NCI-H2171 (cell line): ENCODE data around the gene FAM149A.

Source experiments
- DNase-seq: peaks from one replicate; lab custom pipeline; 2025; lab: John Stamatoyannopoulos, UW

FAM149A gene

GRCh38 chr4:186158966-186159365 lies 54.5 kb downstream of the FAM149A start:
- no peak for DNase-seq

GRCh38 chr4:186159613-186160012 lies 55.1 kb downstream of the FAM149A start:
- no peak for DNase-seq

- no peak for DNase-seq
Measured at GRCh38 chr4:186161138-186161537, 56.6 kb downstream of the FAM149A start.

- DNase-seq: no peak
Measured at GRCh38 chr4:186166852-186167512, 62.5 kb downstream of the FAM149A start.

- DNase-seq: no peak
Measured at GRCh38 chr4:186167605-186168004, 63.1 kb downstream of the FAM149A start.

- DNase-seq: no peak
Measured at GRCh38 chr4:186168750-186169149, 64.2 kb downstream of the FAM149A start.

- no peak for DNase-seq
Measured at GRCh38 chr4:186169333-186169944, 64.9 kb downstream of the FAM149A start.

GRCh38 chr4:186169945-186170802 lies 65.7 kb downstream of the FAM149A start:
- DNase-seq: no peak

GRCh38 chr4:186170966-186171365 lies 66.5 kb downstream of the FAM149A start:
- DNase-seq: no peak

GRCh38 chr4:186172546-186172945 lies 68.0 kb downstream of the FAM149A start:
- DNase-seq: no peak

GRCh38 chr4:186188107-186188506 lies 83.6 kb downstream of the FAM149A start:
- no peak for DNase-seq

- DNase-seq: no peak
Measured at GRCh38 chr4:186189656-186190055, 85.2 kb downstream of the FAM149A start.

GRCh38 chr4:186190581-186191199 lies 86.2 kb downstream of the FAM149A start:
- DNase-seq: peak; percentile 4

- peak; percentile 39 for DNase-seq
Measured at GRCh38 chr4:186191200-186192065, 86.9 kb downstream of the FAM149A start, which contains the start of gene CYP4V2. TSS of gene CYP4V2 (plus strand) at chr4:186191567. CDS start at chr4:186191824, 257 bp downstream.

GRCh38 chr4:186192066-186192612 lies 87.6 kb downstream of the FAM149A start:
- DNase-seq: no peak

GRCh38 chr4:186193851-186194250 lies 89.3 kb downstream of the FAM149A start:
- DNase-seq: no peak

GRCh38 chr4:186196063-186196462 lies 91.6 kb downstream of the FAM149A start:
- DNase-seq: no peak

GRCh38 chr4:186200516-186200915 lies 96.0 kb downstream of the FAM149A start:
- DNase-seq: no peak

GRCh38 chr4:186201010-186201409 lies 96.5 kb downstream of the FAM149A start:
- no peak for DNase-seq

GRCh38 chr4:186201535-186202230 lies 97.2 kb downstream of the FAM149A start:
- DNase-seq: peak; percentile 1
